ENCODE data around the gene DENND2D.

DENND2D gene, protein sequence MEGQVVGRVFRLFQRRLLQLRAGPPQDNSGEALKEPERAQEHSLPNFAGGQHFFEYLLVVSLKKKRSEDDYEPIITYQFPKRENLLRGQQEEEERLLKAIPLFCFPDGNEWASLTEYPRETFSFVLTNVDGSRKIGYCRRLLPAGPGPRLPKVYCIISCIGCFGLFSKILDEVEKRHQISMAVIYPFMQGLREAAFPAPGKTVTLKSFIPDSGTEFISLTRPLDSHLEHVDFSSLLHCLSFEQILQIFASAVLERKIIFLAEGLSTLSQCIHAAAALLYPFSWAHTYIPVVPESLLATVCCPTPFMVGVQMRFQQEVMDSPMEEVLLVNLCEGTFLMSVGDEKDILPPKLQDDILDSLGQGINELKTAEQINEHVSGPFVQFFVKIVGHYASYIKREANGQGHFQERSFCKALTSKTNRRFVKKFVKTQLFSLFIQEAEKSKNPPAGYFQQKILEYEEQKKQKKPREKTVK

DNA sequence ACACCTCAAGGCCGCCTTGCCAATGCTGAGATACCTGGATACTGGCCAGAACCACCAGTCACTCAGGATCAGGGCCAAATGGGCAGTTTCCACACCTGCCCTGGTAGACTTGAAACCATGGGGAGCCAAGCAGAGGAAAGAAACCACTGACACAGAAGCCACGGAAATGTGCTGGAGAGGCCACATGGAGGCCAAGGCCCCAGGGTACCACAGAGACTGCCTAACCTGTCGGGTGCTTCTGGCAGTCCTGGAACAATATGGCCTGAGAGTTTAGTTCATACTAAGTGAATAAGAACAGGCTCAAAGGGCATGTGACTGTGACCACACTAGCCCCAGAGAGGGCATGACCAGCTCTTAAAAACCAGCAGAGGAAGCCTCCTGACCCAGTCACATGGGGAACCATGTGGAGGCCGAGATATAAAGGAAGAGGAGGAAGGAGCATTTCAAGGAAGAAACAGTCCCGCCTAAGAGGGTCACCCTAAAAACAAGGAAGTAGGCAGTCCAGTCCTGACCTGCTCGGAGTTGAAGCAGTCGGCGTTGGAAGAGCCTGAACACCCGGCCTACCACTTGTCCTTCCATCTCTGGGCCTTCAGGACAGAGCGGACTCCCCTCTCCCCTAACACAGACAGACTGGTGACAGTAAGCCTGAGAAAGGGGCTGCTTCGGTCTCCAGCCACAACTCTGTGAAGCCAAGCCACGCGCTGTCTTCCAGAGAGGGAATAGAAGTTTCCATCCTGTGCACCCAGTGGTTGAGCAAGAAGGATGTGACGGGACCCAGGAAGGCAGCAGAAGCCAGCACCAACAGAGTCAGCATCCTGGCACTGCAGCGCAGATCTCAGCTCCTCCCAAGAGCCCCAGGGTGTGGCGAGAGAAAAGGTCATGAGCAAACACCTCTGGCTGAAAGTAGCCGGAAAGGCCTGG lies at the start of gene DENND2D:
Gene DENND2D (minus strand): TSS at position 766 of the 921 bp plus-strand sequence. CDS start 187 bp downstream, at position 579.
- peak in 1 of 2 donors; percentile 39 for DNase-seq (ENCODE audit: low read depth in 2 of 2, low spot score in 1 of 2)

DNA sequence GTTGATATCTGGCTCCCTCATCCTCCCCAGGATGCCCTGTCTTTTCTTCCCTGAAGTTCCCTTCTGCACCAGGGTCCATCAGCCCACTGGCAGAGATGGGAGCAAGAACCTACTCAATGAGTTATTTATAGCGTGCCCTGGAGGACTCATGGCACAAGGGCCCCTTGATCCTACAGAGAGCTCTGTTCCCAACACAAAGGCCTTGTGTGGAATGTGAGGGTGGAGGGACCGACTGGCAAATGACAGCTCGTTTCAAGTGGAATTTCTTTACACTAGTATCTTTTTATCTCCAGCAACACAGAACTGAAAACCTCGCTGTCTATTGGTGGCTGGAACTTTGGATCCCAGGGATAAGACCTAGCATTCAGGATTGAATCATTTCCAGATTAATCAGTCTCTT lies 49.5 kb upstream of the DENND2D start:
- no peak for DNase-seq (ENCODE audit: low read depth in 2 of 2, low spot score in 1 of 2)

DNA sequence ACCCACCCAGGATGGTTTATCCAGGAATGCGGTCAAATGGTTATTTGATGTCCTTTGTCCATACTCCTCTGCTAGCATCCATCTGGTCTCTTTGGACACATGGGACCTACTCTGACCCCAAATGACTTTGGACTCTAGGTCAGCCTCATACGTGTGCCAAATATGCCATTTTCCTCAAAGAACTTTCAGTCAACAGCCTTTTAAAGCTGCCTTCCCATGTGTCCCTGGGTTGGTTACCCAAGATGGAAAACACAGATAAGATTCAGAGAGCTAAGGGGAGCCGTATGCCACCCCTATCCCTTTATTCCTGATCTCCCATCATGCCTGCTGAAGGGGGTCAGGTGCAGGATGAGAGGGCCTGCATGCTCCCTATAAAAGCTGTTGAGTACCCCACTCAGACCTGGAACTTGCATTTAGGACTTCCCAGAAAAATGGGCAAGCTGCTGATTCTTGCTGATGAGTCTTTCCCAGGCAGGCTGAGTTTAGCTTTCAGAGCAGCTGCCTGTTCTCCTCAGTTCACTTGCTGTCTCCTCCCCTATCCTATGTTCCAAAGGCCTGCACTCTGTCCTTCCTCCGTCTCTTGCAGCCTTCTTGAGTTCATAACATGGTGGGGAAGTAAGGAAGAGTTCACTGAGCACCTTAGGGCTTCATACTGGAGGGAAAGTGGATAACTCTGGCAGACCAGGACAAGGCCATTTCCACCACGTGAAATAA lies 46.8 kb upstream of the DENND2D start:
- DNase-seq (ENCODE audit: low read depth in 2 of 2, low spot score in 1 of 2): no peak

DNA sequence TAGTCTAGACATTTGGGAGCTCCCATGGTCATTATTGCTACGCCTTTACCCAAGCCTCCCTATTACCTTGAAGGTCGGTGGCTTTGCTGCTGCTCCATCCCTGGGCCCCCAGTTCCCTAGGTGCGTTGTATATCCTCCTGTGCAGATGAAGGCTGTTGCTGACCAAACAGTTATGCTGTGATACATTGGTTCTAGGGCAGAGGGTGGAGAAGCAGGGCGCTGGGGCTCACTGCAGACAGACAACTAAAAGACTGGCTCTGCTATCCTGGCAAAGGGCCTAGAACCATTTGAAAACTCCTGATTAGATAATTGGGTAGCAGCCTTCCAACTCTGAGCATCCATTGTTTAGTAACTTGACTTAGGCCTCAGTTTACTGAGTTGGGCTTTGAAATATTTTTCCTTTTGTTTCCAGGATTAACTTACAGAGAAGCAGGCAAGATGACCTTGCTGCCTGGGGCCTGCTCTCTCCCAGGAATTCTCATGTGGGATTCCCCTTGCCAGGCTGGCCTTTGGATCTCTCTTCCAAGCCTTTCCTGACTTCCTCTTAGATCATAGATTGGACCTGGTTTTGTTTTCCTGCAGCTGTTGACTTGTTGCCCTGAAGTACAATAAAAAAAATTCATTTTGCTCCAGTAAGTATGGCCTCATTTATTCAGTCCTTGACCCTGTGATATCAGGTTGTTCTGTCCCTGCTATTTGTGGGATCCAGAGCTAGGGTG lies 42.5 kb upstream of the DENND2D start:
- DNase-seq (ENCODE audit: low read depth in 2 of 2, low spot score in 1 of 2): no peak

DNA sequence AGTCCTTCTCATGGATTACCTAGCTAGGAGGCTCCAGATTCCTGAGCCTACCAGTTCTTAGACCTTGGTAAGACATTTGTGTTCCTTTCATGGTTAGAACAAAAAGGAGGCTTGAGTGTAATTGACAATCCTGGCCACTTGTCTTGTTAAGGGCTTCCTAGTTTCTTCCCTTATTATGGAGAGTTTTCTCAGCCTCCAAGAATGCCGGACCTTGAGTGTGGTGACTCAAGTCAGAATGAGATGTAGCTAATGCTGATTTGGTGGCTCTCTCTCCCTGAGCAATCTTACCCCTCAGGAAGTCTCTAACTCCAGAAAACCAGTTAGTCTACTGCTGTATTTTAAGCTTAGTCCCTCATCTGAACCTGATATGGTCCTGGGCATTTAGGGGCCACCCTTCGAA lies 41.4 kb upstream of the DENND2D start:
- DNase-seq (ENCODE audit: low read depth in 2 of 2, low spot score in 1 of 2): no peak

DNA sequence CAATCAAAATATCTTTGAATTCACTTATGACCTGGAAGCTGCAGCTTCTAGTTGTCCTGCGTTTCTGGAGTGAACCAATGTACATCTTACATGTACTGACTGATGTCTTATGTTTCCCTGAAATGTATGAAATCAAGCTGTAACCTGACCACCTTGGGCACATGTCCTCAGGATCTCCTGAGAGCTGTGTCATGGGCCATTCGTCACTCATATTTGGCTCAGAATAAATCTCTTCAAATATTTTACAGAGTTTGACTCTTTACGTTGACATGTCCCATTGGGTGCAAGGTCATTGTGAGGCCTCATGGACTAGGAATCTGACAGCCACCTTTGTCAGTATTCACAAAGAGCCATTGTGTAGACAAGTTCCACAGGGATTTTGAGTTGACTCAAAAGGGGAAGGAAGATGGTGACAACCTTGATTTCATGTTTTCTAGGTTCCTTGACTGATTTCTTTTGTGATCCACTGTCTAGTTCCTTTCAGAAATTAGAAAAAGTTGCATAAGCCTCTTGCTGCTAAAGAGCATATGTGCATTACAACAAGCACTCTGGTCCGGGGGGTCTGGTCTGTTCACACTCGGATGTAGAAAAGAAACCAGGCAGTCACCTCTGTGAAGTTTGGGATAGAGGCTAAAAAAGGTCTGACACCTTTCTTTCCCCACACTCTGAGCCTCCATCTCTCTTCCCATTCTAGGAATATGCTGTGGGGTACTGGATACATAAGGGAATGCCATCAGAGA lies 37.8 kb upstream of the DENND2D start:
- DNase-seq (ENCODE audit: low read depth in 2 of 2, low spot score in 1 of 2): no peak

DNA sequence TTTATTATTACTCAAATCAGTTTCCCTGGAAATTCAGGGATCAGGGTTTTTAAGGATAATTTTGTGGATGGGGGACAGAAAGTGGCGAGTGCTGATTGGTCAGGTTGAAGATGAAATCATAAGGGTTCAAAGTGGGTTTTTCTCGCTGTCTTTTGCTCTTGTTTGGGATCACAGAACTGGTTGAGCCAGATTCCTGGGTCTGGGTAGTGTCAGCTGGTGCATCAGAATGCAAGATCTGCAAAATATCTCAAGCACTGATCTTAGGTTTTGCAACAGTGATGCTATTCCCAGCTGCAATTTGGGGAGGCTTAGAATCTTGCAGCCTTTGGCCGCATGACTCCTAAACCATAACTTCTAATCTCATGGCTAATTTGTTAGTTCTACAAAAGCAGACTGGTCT lies 36.4 kb upstream of the DENND2D start:
- DNase-seq (ENCODE audit: low read depth in 2 of 2, low spot score in 1 of 2): no peak

DNA sequence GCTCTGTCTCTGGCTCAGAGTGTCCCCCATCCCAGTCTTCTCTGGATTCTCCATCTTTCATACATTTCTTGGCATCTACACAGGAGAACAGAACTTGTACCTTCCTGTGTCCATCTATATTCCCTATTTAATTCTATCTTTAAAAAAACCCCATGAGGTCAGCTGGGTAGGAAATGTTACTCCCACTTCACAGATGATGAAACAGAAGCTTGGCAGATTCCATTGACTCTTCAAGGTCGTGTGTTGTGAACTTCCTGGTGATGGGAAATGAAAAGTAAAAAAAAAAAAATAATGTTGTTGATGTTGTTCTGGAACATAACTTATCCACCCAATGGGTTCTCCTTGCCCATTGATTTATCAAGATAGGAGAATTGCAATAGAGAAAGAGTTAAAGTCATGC lies 35.9 kb upstream of the DENND2D start:
- DNase-seq (ENCODE audit: low read depth in 2 of 2, low spot score in 1 of 2): no peak

DNA sequence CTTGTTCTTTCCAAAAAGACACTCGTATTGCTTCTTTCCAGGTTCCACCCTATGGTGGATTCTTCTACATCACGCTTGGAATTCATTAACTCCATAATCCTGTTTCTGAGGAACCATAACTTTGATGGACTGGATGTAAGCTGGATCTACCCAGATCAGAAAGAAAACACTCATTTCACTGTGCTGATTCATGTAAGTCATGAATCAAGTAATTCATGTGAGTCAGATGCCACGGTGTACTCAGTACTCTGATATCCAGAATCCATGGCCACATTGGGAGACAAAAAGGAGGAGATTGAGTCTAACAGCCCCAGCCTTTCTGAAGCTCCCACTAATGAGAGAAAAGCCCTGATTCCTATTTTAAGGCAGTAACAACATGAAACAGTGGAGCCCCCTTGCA lies 34.4 kb upstream of the DENND2D start:
- no peak for DNase-seq (ENCODE audit: low read depth in 2 of 2, low spot score in 1 of 2)

DNA sequence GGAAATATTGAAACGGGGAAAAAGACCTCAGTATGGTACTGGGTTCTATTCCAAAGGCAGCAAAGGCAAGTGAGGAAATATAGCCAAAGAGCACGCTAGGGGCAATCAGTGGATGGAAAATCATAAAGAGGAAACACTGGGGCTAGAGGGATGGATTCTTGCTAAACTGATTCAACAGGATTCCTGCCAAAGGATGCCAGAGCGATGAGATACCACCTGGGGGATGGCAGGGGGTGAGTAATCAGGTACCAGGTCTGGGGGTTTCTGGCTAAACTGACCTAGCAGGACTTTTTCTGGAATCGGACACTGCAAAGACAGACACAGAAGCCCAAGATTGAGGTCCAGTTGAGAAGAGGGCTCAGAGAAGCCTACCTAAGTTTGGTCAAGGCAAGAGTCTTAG lies 33.8 kb upstream of the DENND2D start:
- DNase-seq (ENCODE audit: low read depth in 2 of 2, low spot score in 1 of 2): no peak

DNA sequence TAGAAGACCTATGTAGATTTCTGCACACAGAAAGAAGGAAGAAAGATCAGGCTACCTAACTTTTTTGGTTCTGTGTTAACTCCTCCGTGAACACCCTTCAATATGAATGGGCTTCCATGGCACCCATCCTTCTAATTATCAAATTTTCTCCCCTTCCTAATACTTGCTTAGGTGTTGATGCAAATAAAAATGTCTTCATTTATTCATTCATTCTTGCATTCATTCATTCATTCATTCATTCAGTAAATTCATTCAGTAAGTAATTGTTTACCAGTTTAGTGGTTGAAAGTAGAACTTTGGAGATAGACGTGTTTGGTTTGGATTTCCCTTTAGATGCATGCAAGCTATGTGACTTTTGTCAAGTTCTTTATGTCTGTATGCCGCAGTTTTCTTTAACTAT lies 31.7 kb upstream of the DENND2D start:
- DNase-seq (ENCODE audit: low read depth in 2 of 2, low spot score in 1 of 2): no peak

DNA sequence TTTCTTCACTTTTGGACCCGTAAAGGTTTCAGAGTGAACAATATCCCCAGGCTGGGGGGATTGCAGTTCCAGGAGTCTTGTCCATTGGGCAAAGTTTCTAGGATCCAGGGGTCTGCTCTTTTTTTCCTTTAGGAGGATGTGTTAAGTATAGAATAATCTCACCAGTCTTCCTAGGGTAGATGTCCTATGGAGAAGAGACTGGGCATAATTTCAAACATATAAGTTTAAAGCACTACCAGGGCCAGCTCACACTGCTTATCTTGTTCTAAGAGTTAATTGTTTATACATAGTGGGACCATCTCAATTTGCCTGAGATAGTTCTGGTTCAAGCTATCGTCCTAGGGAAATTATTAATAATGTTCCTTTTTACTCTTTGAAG lies 28.3 kb upstream of the DENND2D start:
- DNase-seq (ENCODE audit: low read depth in 2 of 2, low spot score in 1 of 2): no peak

DNA sequence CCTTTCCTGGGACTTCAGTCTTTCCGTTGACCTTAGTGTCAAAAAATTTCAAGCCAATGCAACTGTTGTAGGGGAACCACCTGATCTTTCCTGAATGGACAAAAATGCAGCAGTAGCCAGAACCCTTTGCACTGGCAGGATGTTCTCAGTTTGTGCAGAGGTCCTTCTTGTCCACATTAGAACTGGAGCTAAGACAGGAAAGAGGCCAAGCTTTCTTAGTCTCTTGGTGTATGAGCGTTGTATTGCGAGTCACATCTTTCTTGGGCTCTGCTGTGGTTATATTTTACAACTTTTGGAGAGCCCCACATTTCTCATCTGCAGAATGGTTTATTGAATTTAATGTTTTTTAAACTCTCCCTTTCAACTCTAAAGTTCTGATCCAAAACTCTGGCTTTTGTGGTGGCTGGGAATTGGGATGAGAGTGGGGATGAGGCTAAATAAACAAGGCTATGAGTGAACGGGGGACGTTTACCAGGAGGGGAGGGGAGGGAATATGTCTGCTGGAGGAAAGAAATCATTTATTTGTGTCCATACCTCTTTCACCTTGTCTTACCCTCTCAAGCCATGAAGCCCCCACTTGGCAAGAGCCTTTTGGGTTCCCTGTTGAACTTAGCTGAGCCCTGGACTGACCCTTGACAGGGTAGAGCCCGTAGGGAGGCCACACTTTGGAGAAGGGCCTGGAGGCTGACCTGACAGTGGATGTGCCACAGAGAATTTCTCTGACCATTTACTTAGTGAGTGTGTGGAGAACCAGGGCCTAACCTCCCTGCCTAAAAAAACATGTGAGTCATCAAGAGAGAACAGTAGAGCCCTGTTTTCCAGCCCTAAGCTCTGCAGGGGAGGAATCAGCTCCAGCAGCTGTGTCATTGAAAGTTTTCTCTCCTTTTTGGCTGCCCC lies 27.7 kb upstream of the DENND2D start:
- DNase-seq (ENCODE audit: low read depth in 2 of 2, low spot score in 1 of 2): no peak

DNA sequence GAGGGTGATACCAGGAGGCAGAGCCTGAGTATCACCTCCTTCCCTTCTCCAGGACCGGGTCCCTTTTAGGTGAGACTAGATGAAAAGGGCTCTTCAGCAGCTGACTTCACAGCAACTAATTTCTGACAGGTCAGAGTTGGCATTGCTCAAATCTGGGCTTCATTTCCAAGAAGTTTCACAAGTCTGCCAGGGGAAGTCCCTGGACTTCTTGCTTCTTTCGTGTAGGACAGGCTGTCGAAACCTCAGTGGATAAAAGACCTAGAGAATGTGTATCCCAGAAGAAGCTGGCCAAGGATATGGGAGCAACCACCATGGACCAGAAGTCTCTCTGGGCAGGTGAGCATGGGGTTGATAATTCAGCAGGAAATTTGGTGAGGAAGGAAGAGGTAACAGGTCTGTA lies 27.0 kb upstream of the DENND2D start, which contains the start of gene CHI3L2:
Gene CHI3L2 (plus strand): TSS at position 280 of the 400 bp plus-strand sequence. CDS start 17 bp downstream, at position 297.
- DNase-seq (ENCODE audit: low read depth in 2 of 2, low spot score in 1 of 2): no peak

DNA sequence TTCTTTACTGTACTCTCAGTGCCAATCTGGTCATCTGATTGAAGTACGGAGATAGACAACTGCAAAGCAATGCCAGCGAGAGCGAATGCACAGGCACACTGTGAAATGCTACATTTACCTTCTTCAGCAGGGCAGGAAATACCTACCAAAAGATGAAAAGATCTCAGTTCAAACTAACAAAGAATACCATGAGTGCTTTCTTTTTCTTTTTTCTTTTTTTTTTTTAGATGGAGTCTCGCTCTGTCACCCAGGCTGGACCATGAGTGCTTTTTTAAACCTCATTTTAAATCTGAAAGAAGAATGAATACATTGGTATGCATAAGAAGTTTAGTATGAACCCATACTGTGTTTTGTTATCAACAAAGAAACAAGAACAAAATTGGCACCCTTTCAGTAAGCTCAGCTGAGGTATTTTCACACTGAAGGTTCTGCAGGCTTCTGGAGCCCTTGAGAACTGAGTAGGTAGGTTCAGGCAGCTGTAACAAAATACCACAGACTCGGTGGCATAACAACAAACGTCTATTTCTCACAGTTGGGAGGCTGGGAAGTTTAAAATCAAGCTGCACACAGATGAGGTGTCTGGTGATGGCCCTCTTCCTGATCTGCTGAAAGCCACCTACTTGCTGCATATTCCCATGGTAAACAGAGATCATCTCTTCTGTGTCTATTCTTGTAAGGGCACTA lies 25.4 kb upstream of the DENND2D start:
- no peak for DNase-seq (ENCODE audit: low read depth in 2 of 2, low spot score in 1 of 2)

DNA sequence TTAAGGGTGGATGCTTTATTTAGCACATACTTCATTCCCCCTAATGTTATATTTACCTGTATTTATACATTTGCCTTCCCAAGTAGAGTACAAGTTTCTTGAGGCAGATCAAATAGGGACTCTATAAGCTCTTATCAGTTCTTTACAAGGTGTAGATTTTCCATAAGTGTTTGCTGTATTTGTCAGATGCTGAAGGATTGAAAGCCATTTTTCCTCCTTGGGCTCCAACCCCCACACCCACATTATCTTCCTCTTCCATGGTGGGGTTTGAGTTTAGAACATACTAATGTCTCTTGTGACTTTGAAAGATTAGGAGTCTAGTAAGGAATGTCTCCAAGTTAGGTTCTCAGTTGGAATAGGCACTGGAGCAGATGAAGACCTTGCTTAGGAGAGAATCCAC lies 24.6 kb upstream of the DENND2D start:
- DNase-seq (ENCODE audit: low read depth in 2 of 2, low spot score in 1 of 2): no peak

DNA sequence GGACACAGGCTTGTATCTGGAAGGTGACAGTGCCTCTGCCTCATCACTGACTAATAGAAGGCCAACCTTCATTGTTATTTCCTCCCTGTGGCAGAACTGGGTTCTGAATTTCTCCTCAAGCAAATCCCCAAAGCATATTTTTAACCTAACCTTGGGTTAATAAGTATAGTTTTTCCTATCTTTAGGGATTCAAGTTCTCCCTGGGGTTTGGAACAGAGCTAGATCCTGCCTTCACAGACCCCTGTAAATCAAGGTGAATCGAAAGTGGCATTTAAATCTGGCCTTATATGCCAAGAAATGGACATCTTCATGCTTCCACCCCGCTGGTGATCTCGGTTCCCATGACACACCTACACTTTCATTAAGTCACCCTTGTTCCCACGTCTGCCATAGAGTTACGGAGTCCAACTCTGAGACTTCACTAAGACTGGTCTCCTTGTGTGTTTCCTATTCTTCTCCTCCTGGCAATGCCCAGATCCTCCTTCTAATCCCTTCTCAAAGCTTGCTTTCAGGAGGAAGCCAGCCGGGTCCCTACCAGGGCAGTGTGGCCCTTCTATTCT lies 22.8 kb upstream of the DENND2D start:
- no peak for DNase-seq (ENCODE audit: low read depth in 2 of 2, low spot score in 1 of 2)
